SK-N-SH treated with all-trans-retinoic acid at 6 μM for 48 hours (cell line): ENCODE data around the gene NPTX1.

ENCODE experiments used
- ARNTL ChIP-seq: fragments of 450-650 bp; formaldehyde crosslinking; IDR thresholded peaks from 2 replicates; pipeline ENCODE4 v1.5.0; 2020; ENCODE audit warnings: low read depth, mild to moderate bottlenecking, moderate library complexity, borderline replicate concordance
- CSRNP3 ChIP-seq: fragments of 250-450 bp; sonication (Bioruptor Pico); IDR thresholded peaks from 2 replicates; pipeline ENCODE4 v1.5.1; 2021; ENCODE audit warnings: mild to moderate bottlenecking, moderate library complexity
- ESRRG ChIP-seq: fragments of 250-450 bp; sonication (Bioruptor Pico); IDR thresholded peaks from 2 replicates; pipeline ENCODE4 v1.6.1; 2021; ENCODE audit warnings: mild to moderate bottlenecking
- GLIS3 ChIP-seq: fragments of 250-450 bp; sonication (Bioruptor Pico); IDR thresholded peaks from 2 replicates; pipeline ENCODE4 v1.5.0; 2020; ENCODE audit warnings: mild to moderate bottlenecking, moderate library complexity
- PATZ1 ChIP-seq: fragments of 250-450 bp; sonication (Bioruptor Pico); IDR thresholded peaks from 2 replicates; pipeline ENCODE4 v1.8.0; 2020; ENCODE audit warnings: mild to moderate bottlenecking, moderate library complexity, borderline replicate concordance
- TOX ChIP-seq: fragments of 250-450 bp; sonication (Bioruptor Pico); IDR thresholded peaks from 2 replicates; pipeline ENCODE4 v1.8.0; 2021; ENCODE audit warnings: mild to moderate bottlenecking, moderate library complexity, borderline replicate concordance
- ZFP3 ChIP-seq: fragments of 250-450 bp; sonication (Bioruptor Pico); IDR thresholded peaks from 2 replicates; pipeline ENCODE4 v1.5.0; 2020; ENCODE audit warnings: mild to moderate bottlenecking, moderate library complexity
- ZFP30 ChIP-seq: fragments of 450-650 bp; formaldehyde crosslinking; IDR thresholded peaks from 2 replicates; pipeline ENCODE4 v1.5.0; 2022; ENCODE audit warnings: mild to moderate bottlenecking, moderate library complexity

- TF ChIP-seq CSRNP3 (no peak), ESRRG (no peak), ARNTL (no peak), PATZ1 (CRISPR knock-in tag) (no peak), TOX (CRISPR knock-in tag) (no peak), ZFP3 (CRISPR knock-in tag) (no peak), ZFP30 (no peak), GLIS3 (CRISPR knock-in tag) (no peak)
Observed at GRCh38 chr17:80491478-80492342, 15.3 kb upstream of the NPTX1 start.
